Measurements from ENCODE around the gene ADAMTS4. TPM values are rescaled to one million over a fixed set of nuclear protein-coding genes. Genes with fewer than 3 reads are reported as not detected.

The ADAMTS4 gene
- total and polyA plus RNA-seq, 2 of the 4 experiments (the other 2 are of a cell fraction): 0.39 to 0.72 TPM

DNA sequence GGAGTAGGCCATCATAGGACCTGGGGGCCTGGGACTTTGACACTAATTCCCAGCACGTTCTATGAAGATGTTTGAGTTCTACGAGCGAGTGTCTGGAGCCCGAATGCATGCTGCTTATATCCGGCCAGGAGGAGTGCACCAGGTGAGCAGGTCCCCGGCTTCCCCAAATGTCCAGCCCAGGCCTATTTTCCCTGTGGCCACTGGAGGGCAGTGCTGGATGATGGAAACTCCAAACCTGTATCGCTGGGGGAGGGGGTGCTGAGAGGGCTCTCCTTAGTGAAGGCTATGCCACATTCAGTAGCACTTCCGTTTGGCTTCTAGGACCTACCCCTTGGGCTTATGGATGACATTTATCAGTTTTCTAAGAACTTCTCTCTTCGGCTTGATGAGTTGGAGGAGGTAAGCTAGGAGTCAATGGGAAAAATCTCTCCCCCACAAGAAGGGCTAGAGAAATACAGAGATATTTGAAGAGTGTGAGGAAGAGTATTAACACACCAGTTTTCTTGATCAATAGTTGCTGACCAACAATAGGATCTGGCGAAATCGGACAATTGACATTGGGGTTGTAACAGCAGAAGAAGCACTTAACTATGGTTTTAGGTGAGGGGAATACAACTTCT is 11.0 kb upstream of the ADAMTS4 start:
- peaks cover 11% of the 10 kb centered on the region for H3K4me1 ChIP-seq (ENCODE audit: control insufficient read depth, insufficient read depth, low read length)
- BruUV-seq (replicated peaks): TSS peak; percentile 47
- in situ Hi-C loops (cut with MboI; ENCODE audit: low sequenced_read_pairs): loop anchor here (10.0 kb wide), 1 partner anchor 535 kb away; the partner anchor contains the start of gene DUSP12
- intact Hi-C loops (cut with micrococcal nuclease): no loop called here
- TF ChIP-seq RFX5 (IDR thresholded peaks at IDR 0.05; ENCODE audit: low read depth, low read length) (no peak), RCOR1 (IDR thresholded peaks at IDR 0.05; ENCODE audit: insufficient replicate concordance, low read length) (no peak), FOS (IDR thresholded peaks at IDR 0.05; ENCODE audit: low read depth, low read length) (no peak), NFE2L2 (IDR thresholded peaks at IDR 0.05; ENCODE audit: low read depth, low read length) (no peak), SMC3 (IDR thresholded peaks at IDR 0.05; ENCODE audit: low read depth, low read length) (peak; percentile 80), MAZ (IDR thresholded peaks at IDR 0.05; ENCODE audit: borderline replicate concordance, low read depth, low read length) (peak; percentile 62; the same call in 1 of the 2 replicates), POLR2A (IDR thresholded peaks at IDR 0.05; ENCODE audit: low read depth, low read length) (0 out of 2 replicates have a peak, but pooled peaks have one; percentile 46), BHLHE40 (IDR thresholded peaks at IDR 0.05; ENCODE audit: low read depth, low read length) (no peak), MAFK (IDR thresholded peaks at IDR 0.05; ENCODE audit: low read depth, low read length) (no peak), RAD21 (IDR thresholded peaks at IDR 0.05; ENCODE audit: low read length) (peak; percentile 88)
- TF ChIP-seq, protein P1, sequence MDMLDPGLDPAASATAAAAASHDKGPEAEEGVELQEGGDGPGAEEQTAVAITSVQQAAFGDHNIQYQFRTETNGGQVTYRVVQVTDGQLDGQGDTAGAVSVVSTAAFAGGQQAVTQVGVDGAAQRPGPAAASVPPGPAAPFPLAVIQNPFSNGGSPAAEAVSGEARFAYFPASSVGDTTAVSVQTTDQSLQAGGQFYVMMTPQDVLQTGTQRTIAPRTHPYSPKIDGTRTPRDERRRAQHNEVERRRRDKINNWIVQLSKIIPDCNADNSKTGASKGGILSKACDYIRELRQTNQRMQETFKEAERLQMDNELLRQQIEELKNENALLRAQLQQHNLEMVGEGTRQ (IDR thresholded peaks at IDR 0.05; ENCODE audit: low read depth, low read length): no peak
- TF ChIP-seq, protein P2, sequence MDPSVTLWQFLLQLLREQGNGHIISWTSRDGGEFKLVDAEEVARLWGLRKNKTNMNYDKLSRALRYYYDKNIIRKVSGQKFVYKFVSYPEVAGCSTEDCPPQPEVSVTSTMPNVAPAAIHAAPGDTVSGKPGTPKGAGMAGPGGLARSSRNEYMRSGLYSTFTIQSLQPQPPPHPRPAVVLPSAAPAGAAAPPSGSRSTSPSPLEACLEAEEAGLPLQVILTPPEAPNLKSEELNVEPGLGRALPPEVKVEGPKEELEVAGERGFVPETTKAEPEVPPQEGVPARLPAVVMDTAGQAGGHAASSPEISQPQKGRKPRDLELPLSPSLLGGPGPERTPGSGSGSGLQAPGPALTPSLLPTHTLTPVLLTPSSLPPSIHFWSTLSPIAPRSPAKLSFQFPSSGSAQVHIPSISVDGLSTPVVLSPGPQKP (IDR thresholded peaks at IDR 0.05; ENCODE audit: borderline replicate concordance, low read depth, low read length): no peak
- TF ChIP-seq, protein P3, sequence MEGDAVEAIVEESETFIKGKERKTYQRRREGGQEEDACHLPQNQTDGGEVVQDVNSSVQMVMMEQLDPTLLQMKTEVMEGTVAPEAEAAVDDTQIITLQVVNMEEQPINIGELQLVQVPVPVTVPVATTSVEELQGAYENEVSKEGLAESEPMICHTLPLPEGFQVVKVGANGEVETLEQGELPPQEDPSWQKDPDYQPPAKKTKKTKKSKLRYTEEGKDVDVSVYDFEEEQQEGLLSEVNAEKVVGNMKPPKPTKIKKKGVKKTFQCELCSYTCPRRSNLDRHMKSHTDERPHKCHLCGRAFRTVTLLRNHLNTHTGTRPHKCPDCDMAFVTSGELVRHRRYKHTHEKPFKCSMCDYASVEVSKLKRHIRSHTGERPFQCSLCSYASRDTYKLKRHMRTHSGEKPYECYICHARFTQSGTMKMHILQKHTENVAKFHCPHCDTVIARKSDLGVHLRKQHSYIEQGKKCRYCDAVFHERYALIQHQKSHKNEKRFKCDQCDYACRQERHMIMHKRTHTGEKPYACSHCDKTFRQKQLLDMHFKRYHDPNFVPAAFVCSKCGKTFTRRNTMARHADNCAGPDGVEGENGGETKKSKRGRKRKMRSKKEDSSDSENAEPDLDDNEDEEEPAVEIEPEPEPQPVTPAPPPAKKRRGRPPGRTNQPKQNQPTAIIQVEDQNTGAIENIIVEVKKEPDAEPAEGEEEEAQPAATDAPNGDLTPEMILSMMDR (conservative IDR thresholded peaks at IDR 0.05; ENCODE audit: low read depth, low read length): peak; percentile 91
- peaks cover 14 to 32% of the 10 kb centered on the region in 2 experiments for H3K79me1 ChIP-seq (ENCODE audit: low read depth in 1 of 2, low read length in 2 of 2)
- no peak overlapping the region for H4K91ac ChIP-seq (ENCODE audit: insufficient read depth, low read depth, low read length)
- 56% methylated on average over 4 of the region's 11 CpGs; no CpG with 5 or more reads in 1 of the 2 experiments for WGBS, 2 experiments (ENCODE audit: extremely low coverage in 2 of 2, insufficient read length in 1 of 2)
- no peaks in the 10 kb centered on the region for H3K27me3 ChIP-seq (ENCODE audit: control insufficient read depth, insufficient read depth, low read length)
- no peak overlapping the region for H3K23ac ChIP-seq (ENCODE audit: low read depth, low read length)
- ATAC-seq (ENCODE audit: low read depth) (peak; percentile 87), DNase-seq (peak; percentile 67)
- no peak overlapping the region for H3K4me2 ChIP-seq (ENCODE audit: low read depth, low read length)
- H3K9me3 ChIP-seq (ENCODE audit: control insufficient read depth, insufficient read depth, low read length): no peaks in the 10 kb centered on the region
- POLR2A ChIA-PET (ENCODE audit: unreplicated experiment): no interaction called here
- no peak overlapping the region for H3K9ac ChIP-seq (ENCODE audit: low read depth, low read length)
- no peak overlapping the region for H3K4ac ChIP-seq (ENCODE audit: low read depth, low read length)
- H2BK120ac ChIP-seq (ENCODE audit: low read depth, low read length): no peak overlapping the region
- H4K8ac ChIP-seq (ENCODE audit: low read depth in 2 of 2, low read length in 2 of 2): no peak overlapping the region
- H2AK9ac ChIP-seq (replicated peaks; ENCODE audit: low read depth, low read length, poor library complexity): no peak overlapping the region
- H3K36me3 ChIP-seq (ENCODE audit: control insufficient read depth, insufficient read depth, low read length): peaks cover 47% of the 10 kb centered on the region
- H2AFZ ChIP-seq (replicated peaks; ENCODE audit: low read length, poor library complexity): peak overlapping the region; percentile 27
- dilution Hi-C loops (cut with HindIII; ENCODE audit: low sequenced_read_pairs, unreplicated experiment): no loop called here
- H3K9me1 ChIP-seq (ENCODE audit: insufficient read depth, low read length): peaks cover 4% of the 10 kb centered on the region; the same call in 1 of the 2 replicates
- CTCF ChIA-PET: interaction anchor here (0.6 to 2.7 kb wide), 2 partner anchors 16 to 220 kb away, joined by 3 to 20 read pairs; partner anchors contain the start of gene TOMM40L
- no peak overlapping the region for H4K5ac ChIP-seq (ENCODE audit: low read depth, low read length)
- H3K27ac ChIP-seq (ENCODE audit: insufficient read depth, low read length): no peak overlapping the region
- no peak overlapping the region for H3K56ac ChIP-seq (ENCODE audit: extremely low read depth, insufficient read depth, low read length)
- H2BK15ac ChIP-seq (ENCODE audit: low read depth, low read length): no peak overlapping the region
- no peak overlapping the region for H3K14ac ChIP-seq (replicated peaks; ENCODE audit: low read depth, low read length)
- H2BK20ac ChIP-seq (ENCODE audit: low read depth, low read length): no peak overlapping the region
- H4K20me1 ChIP-seq (ENCODE audit: insufficient read depth, low read length): peaks cover 12% of the 10 kb centered on the region
- no peak overlapping the region for H3K18ac ChIP-seq (ENCODE audit: low read depth, low read length)
- H2AK5ac ChIP-seq (ENCODE audit: low read depth, low read length): no peak overlapping the region
- no peak overlapping the region for H3K4me3 ChIP-seq (ENCODE audit: insufficient read depth, low read depth, low read length)
- no peak overlapping the region for H2BK5ac ChIP-seq (ENCODE audit: low read depth, low read length, poor library complexity, severe bottlenecking)

All from IMR-90 (cell line).